Measurements from ENCODE around the gene RMND1. TPM values are rescaled to one million over a fixed set of nuclear protein-coding genes. Genes with fewer than 3 reads are reported as not detected.
A peak's percentile ranks its signal among the peaks of the same experiment; 100 is the strongest.

Gene RMND1
- total and polyA plus RNA-seq, 9 of the 15 experiments (the other 6 are each of a cell fraction or from before 2014, with no cell fraction given) = 26.9 to 47.8 (median 36.2) TPM

DNA sequence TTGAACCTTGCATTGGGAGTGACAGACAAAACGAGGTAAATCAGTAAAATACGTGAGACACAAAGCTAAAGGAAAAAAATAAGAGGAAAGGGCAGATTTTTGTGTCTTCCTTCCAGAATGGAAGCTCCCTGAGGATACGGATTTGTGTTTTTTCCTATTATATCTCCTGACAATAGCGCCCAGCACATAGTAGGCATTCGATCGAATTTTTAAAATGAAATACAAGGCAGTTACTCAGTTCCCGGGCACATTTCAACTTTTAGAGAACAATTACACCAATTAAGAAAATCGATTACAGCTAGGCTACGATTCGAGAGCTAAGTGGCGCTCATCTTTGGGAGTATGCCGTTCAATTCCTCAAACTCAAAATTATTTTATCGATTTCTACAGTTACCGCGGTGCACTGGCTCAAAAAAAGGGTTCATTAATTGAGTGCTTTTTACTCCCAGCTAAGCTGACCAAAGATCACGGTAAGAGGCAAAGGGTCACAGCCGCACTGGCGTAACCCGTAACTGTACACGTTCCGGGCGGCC is 443 bp downstream of the RMND1 start (continued):
- TF ChIP-seq ZNF408 (CRISPR knock-in tag; IDR thresholded peaks at IDR 0.05; ENCODE audit: low read depth) (no peak), POLR3A (IDR thresholded peaks at IDR 0.05; ENCODE audit: borderline replicate concordance, extremely low read depth, insufficient read depth, insufficient read length) (no peak), SREBF2 (CRISPR knock-in tag; IDR thresholded peaks at IDR 0.05) (0 out of 2 replicates have a peak, but pooled peaks have one; percentile 33), ZNF695 (CRISPR knock-in tag; IDR thresholded peaks at IDR 0.05) (no peak), KAT8 (IDR thresholded peaks at IDR 0.05; ENCODE audit: low read depth) (no peak), ZNF239 (CRISPR knock-in tag; IDR thresholded peaks at IDR 0.05) (no peak), SAFB (IDR thresholded peaks at IDR 0.05; ENCODE audit: borderline replicate concordance, low read depth, low read length) (no peak), TCF3 (CRISPR knock-in tag; IDR thresholded peaks at IDR 0.05) (no peak), L3MBTL2 (IDR thresholded peaks at IDR 0.05) (no peak), MIER1 (IDR thresholded peaks at IDR 0.05; ENCODE audit: low read depth) (0 out of 2 replicates have a peak, but pooled peaks have one; percentile 16), HLTF (IDR thresholded peaks at IDR 0.05) (no peak), ZBTB8A (IDR thresholded peaks at IDR 0.05; ENCODE audit: partially characterized antibody) (no peak), CEBPG (CRISPR knock-in tag; IDR thresholded peaks at IDR 0.05) (0 out of 2 replicates have a peak, but pooled peaks have one; percentile 31), CEBPG (tag; conservative IDR thresholded peaks at IDR 0.05 in 1 of 2, IDR thresholded peaks at IDR 0.05 in 1 of 2) (no peak)
- TF ChIP-seq, protein P1, sequence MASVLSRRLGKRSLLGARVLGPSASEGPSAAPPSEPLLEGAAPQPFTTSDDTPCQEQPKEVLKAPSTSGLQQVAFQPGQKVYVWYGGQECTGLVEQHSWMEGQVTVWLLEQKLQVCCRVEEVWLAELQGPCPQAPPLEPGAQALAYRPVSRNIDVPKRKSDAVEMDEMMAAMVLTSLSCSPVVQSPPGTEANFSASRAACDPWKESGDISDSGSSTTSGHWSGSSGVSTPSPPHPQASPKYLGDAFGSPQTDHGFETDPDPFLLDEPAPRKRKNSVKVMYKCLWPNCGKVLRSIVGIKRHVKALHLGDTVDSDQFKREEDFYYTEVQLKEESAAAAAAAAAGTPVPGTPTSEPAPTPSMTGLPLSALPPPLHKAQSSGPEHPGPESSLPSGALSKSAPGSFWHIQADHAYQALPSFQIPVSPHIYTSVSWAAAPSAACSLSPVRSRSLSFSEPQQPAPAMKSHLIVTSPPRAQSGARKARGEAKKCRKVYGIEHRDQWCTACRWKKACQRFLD (CRISPR knock-in tag; IDR thresholded peaks at IDR 0.05) = no peak
- TF ChIP-seq, protein P2, sequence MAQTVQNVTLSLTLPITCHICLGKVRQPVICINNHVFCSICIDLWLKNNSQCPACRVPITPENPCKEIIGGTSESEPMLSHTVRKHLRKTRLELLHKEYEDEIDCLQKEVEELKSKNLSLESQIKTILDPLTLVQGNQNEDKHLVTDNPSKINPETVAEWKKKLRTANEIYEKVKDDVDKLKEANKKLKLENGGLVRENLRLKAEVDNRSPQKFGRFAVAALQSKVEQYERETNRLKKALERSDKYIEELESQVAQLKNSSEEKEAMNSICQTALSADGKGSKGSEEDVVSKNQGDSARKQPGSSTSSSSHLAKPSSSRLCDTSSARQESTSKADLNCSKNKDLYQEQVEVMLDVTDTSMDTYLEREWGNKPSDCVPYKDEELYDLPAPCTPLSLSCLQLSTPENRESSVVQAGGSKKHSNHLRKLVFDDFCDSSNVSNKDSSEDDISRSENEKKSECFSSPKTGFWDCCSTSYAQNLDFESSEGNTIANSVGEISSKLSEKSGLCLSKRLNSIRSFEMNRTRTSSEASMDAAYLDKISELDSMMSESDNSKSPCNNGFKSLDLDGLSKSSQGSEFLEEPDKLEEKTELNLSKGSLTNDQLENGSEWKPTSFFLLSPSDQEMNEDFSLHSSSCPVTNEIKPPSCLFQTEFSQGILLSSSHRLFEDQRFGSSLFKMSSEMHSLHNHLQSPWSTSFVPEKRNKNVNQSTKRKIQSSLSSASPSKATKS (CRISPR knock-in tag; IDR thresholded peaks at IDR 0.05) = no peak
- TF ChIP-seq, protein P3, sequence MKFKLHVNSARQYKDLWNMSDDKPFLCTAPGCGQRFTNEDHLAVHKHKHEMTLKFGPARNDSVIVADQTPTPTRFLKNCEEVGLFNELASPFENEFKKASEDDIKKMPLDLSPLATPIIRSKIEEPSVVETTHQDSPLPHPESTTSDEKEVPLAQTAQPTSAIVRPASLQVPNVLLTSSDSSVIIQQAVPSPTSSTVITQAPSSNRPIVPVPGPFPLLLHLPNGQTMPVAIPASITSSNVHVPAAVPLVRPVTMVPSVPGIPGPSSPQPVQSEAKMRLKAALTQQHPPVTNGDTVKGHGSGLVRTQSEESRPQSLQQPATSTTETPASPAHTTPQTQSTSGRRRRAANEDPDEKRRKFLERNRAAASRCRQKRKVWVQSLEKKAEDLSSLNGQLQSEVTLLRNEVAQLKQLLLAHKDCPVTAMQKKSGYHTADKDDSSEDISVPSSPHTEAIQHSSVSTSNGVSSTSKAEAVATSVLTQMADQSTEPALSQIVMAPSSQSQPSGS (CRISPR knock-in tag; IDR thresholded peaks at IDR 0.05) = no peak
- TF ChIP-seq, protein P4, sequence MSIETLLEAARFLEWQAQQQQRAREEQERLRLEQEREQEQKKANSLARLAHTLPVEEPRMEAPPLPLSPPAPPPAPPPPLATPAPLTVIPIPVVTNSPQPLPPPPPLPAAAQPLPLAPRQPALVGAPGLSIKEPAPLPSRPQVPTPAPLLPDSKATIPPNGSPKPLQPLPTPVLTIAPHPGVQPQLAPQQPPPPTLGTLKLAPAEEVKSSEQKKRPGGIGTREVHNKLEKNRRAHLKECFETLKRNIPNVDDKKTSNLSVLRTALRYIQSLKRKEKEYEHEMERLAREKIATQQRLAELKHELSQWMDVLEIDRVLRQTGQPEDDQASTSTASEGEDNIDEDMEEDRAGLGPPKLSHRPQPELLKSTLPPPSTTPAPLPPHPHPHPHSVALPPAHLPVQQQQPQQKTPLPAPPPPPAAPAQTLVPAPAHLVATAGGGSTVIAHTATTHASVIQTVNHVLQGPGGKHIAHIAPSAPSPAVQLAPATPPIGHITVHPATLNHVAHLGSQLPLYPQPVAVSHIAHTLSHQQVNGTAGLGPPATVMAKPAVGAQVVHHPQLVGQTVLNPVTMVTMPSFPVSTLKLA (conservative IDR thresholded peaks at IDR 0.05) = no peak
- TF ChIP-seq, protein P5, sequence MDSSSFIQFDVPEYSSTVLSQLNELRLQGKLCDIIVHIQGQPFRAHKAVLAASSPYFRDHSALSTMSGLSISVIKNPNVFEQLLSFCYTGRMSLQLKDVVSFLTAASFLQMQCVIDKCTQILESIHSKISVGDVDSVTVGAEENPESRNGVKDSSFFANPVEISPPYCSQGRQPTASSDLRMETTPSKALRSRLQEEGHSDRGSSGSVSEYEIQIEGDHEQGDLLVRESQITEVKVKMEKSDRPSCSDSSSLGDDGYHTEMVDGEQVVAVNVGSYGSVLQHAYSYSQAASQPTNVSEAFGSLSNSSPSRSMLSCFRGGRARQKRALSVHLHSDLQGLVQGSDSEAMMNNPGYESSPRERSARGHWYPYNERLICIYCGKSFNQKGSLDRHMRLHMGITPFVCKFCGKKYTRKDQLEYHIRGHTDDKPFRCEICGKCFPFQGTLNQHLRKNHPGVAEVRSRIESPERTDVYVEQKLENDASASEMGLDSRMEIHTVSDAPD (CRISPR knock-in tag; IDR thresholded peaks at IDR 0.05) = no peak

Data from K562 (cell line).